Stomach (tissue), 9 donors: ENCODE data around the gene OPCML. TPM values are rescaled to one million over a fixed set of nuclear protein-coding genes. Genes with fewer than 3 reads are reported as not detected.
"Not testable (repeated sequence)": the region's sequence is repeated elsewhere in the genome, so short reads cannot be mapped to it uniquely, and the experiment has no call there.

ENCODE experiments used
- DNase-seq, 2 donors: peaks; one replicate each; pipeline versions ENCODE4 v3.0.0 to v3.0.0-alpha.2; 2013 to 2019
- H3K27ac ChIP-seq, 5 donors: fragments of 200-600 bp in 4 of 5; sonication (generic) in 4 of 5; one replicate each; pipeline ENCODE4 v1.5.1; 2013 to 2019; ENCODE audit warnings: mild to moderate bottlenecking in 1 of 5, moderate library complexity in 1 of 5
- H3K27me3 ChIP-seq, 3 donors: fragments of 200-600 bp; sonication (generic); one replicate each; pipeline ENCODE4 v1.5.1; 2017 to 2019; ENCODE audit warnings: mixed run types in 1 of 3
- H3K36me3 ChIP-seq, 4 donors: fragments of 200-600 bp; sonication (generic); 1 replicate in 3 of 4; 2 replicates in 1 of 4; pipeline ENCODE4 v1.5.1; 2016 to 2019
- H3K4me1 ChIP-seq, 4 donors: fragments of 200-600 bp; sonication (generic); one replicate each; pipeline ENCODE4 v1.5.1; 2016 to 2019
- H3K4me3 ChIP-seq, 4 donors: fragments of 200-600 bp; sonication (generic) in 3 of 4; one replicate each; pipeline ENCODE4 v1.5.1; 2016 to 2019; ENCODE audit warnings: mild to moderate bottlenecking in 1 of 4
- H3K9me3 ChIP-seq, 4 donors: fragments of 200-600 bp; sonication (generic); one replicate each; pipeline ENCODE4 v1.5.1; 2016 to 2019
- EP300 ChIP-seq: sonication (generic); formaldehyde crosslinking; IDR thresholded peaks from one replicate; pipeline ENCODE4 v1.6.1; 2017; ENCODE audit warnings: antibody characterized with exemption
- POLR2A ChIP-seq, 4 donors: fragments of 450-650 bp; IDR thresholded peaks; one replicate each; pipeline ENCODE4 v1.6.1; 2016; ENCODE audit warnings: antibody characterized with exemption in 4 of 4, control low read depth in 2 of 4, mild to moderate bottlenecking in 1 of 4, moderate library complexity in 1 of 4
- POLR2AphosphoS5 ChIP-seq, 3 donors: sonication (generic); formaldehyde crosslinking; IDR thresholded peaks; one replicate each; pipeline ENCODE4 v1.6.1; 2016; ENCODE audit warnings: antibody characterized with exemption in 3 of 3
- WGBS, 5 donors: extraction: QIAGEN DNeasy Blood & Tissue Kit in 3 of 5; methylation state at CpG; one replicate each; pipeline versions ENCODE4 v1.1.5 to v1.1.7; 2013 to 2018; 5-methylcytosine and 5-hydroxymethylcytosine counted together
- intact Hi-C: fragments of 100-400 bp; cut with DNase I; formaldehyde crosslinking; loops from one replicate; pipeline ENCODE4 v1.15.1; 2023; ENCODE audit warnings: low total_unique reads
- polyA plus RNA-seq, 3 donors: library from polyadenylated mRNA; stranded (reverse); fragments of 200-250 nt; gene quantifications; one replicate each; pipeline ENCODE4 v1.2.3, GENCODE V29; 2013
- total RNA-seq, 5 donors: library from RNA; depleted of rRNA; stranded (reverse); fragments of >200 nt; gene quantifications; one replicate each; pipeline versions ENCODE4 v1.1.0 to v1.2.3, GENCODE V29; 2014 to 2016
- TF ChIP-seq, protein P1 (sequence below), 7 experiments: fragments of 450-650 bp in 4 of 7; fragments of 200-600 bp in 3 of 7; sonication (generic) in 3 of 7; IDR thresholded peaks; one replicate each; pipeline ENCODE4 v1.5.1; 2016 to 2019; ENCODE audit warnings: antibody characterized with exemption in 7 of 7, control low read depth in 2 of 7, mild to moderate bottlenecking in 1 of 7
- donor health status: healthy with polysubstance abuse.
- donor health status: Bipolar disorder and iron deficiency.
- donor health status: healthy.

Gene OPCML
- total and polyA plus RNA-seq, 8 donors = 0.03 to 0.92 (median 0.55) TPM; not detected in 3

DNA sequence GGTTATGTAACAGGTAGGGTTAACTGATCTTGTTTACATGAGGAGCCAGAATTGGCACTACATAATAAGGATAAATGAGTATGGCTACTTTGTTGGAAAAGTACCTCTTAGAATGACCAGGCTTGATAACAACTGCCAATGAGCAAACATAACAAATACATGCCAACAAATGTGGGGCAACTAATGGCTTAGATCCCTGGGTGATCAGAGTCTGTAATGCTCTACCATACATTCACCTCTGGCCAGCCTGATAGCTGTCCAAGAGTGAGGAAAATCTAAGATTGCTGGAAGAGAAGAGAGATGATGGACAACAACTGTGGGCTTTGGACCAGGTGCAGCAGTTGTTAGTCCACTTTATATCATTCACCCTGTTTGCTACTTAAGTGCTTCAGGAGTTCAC, 1136.9 kb downstream of the OPCML start:
- intact Hi-C loops = no loop called here
- Histone ChIP-seq H3K4me3 (no peak overlapping the region), H3K4me1 (no peaks in the 10 kb centered on the region), H3K36me3 (no peaks in the 10 kb centered on the region), H3K9me3 (peaks cover 0 to 9% (median 3%) of the 10 kb centered on the region in 4 donors), H3K27me3 (no peaks in the 10 kb centered on the region), H3K27ac (no peak overlapping the region)
- no peak for DNase-seq
- no peak for TF ChIP-seq POLR2AphosphoS5 (IDR thresholded peaks at IDR 0.05)
- TF ChIP-seq, protein P1, sequence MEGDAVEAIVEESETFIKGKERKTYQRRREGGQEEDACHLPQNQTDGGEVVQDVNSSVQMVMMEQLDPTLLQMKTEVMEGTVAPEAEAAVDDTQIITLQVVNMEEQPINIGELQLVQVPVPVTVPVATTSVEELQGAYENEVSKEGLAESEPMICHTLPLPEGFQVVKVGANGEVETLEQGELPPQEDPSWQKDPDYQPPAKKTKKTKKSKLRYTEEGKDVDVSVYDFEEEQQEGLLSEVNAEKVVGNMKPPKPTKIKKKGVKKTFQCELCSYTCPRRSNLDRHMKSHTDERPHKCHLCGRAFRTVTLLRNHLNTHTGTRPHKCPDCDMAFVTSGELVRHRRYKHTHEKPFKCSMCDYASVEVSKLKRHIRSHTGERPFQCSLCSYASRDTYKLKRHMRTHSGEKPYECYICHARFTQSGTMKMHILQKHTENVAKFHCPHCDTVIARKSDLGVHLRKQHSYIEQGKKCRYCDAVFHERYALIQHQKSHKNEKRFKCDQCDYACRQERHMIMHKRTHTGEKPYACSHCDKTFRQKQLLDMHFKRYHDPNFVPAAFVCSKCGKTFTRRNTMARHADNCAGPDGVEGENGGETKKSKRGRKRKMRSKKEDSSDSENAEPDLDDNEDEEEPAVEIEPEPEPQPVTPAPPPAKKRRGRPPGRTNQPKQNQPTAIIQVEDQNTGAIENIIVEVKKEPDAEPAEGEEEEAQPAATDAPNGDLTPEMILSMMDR (IDR thresholded peaks at IDR 0.05) = no peak
- no peak for TF ChIP-seq EP300
- TF ChIP-seq POLR2A (IDR thresholded peaks at IDR 0.05) = no peak

DNA sequence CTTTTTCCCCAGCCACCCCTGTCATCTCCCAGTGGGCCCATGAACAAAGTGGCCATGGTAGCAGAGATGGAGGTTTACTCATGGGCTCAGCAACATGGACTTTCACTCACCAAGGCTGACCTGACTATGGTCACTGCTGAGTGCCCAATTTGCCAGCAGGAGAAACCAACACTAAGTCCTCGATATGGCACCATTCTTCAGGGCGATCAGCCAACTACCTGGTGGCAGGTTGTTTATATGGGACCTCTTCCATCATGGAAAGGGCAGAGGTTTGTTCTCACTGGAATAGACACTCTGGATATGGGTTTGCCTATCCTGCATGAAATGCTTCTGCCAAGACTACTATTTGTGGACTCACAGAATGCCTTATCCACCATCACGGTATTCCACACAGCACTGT, 1152.8 kb downstream of the OPCML start:
- Histone ChIP-seq H3K4me1 (no peaks in the 10 kb centered on the region), H3K4me3 (no peak overlapping the region), H3K27me3 (no peaks in the 10 kb centered on the region), H3K27ac (no peak overlapping the region), H3K9me3 (peaks cover 0 to 12% (median 10%) of the 10 kb centered on the region in 4 donors), H3K36me3 (no peaks in the 10 kb centered on the region)
- DNase-seq = no peak
- WGBS, 5 donors = 65 to 92% (median 73%) methylated on average over 3 of the region's 3 CpGs
- intact Hi-C loops = no loop called here
- TF ChIP-seq, protein P1 (IDR thresholded peaks at IDR 0.05) = no peak
- TF ChIP-seq EP300 (no peak), POLR2A (IDR thresholded peaks at IDR 0.05) (no peak), POLR2AphosphoS5 (IDR thresholded peaks at IDR 0.05) (no peak)

DNA sequence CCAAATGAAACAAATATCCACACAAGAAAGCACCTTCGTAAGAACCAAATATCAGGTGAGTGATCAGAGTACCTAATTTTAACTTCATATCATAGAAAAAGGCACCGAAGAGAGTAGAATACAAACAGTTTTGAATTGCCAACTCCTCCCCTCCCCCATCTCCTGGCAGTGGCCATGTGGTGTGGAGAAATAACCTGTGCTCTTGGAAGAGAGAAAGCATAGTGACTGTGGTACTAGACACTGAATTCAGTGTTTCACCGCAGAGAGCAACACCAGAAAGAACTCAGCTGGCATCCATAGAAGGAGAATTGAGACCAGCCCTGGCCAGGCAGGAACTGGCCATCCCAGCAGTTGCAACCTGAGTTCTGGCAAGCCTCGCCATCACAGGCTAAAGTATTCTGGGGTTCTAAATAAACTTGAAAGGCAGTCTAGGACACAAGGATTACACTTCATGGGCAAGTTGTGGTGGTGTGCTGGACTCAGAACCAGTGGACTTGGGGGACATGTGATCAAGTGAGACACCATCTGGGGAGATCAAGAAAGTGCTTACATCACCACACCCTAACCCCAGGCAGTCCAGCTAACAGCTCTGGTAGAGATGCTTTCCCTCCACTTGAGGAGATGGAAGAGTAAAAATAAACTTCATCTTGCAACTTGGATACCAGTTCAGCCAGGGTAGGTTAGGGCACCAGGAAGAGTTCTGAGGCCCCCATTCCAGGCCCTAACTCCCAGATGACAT, 1158.7 kb downstream of the OPCML start:
- H3K4me3 ChIP-seq = no peak overlapping the region
- H3K36me3 ChIP-seq = no peaks in the 10 kb centered on the region
- no peaks in the 10 kb centered on the region for H3K9me3 ChIP-seq
- no peak for TF ChIP-seq POLR2A (IDR thresholded peaks at IDR 0.05)
- intact Hi-C loops = no loop called here
- 89 to 93% (median 91%) methylated on average over 4 of the region's 4 CpGs for WGBS, 5 donors
- no peaks in the 10 kb centered on the region for H3K27me3 ChIP-seq
- DNase-seq = no peak
- H3K4me1 ChIP-seq = no peaks in the 10 kb centered on the region
- no peak overlapping the region for H3K27ac ChIP-seq

DNA sequence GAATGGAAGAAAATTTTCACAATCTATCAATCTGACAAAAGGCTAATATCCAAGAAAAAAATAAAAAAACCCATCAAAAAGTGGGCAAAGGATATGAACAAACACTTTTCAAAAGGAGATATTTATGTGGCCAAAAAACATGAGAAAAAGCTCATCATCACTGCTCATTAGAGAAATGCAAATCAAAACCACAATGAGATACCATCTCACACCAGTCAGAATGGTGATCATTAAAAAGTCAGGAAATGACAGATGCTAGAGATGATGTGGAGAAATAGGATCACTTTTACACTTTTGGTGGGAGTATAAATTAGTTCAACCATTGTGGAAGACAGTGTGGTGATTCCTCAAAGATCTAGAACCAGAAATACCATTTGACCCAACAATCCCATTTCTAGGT, 1162.2 kb downstream of the OPCML start:
- intact Hi-C loops, H3K4me3 ChIP-seq, H3K27ac ChIP-seq, H3K4me1 ChIP-seq, H3K9me3 ChIP-seq, H3K27me3 ChIP-seq, DNase-seq, H3K36me3 ChIP-seq: not testable (repeated sequence)

DNA sequence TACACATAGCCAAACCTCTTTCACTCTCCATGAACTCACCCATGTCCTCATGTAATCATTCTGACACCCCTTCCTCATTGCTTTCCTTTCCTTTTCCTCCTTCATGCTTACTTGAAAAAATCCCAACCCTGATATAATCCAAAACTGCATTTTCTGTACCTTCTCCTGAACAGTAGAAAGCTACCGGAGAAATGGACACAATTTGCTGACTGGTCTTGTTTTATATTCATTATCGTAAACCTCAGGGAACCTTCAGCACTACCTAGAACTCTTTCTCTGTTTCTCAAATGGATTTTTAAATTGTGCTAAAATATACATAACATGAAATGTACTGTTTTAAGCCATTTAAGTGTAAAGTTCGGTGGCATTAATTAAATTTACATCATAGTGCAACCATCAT, 1165.0 kb downstream of the OPCML start:
- H3K27me3 ChIP-seq = no peaks in the 10 kb centered on the region
- H3K9me3 ChIP-seq = no peaks in the 10 kb centered on the region
- intact Hi-C loops = no loop called here
- WGBS, 5 donors = 89 to 97% (median 93%) methylated on average over 3 of the region's 3 CpGs
- H3K27ac ChIP-seq = no peak overlapping the region
- no peak overlapping the region for H3K4me3 ChIP-seq
- no peaks in the 10 kb centered on the region for H3K36me3 ChIP-seq
- H3K4me1 ChIP-seq = no peaks in the 10 kb centered on the region
- DNase-seq = no peak
- TF ChIP-seq EP300 = no peak
- no peak for TF ChIP-seq POLR2A (IDR thresholded peaks at IDR 0.05)
- TF ChIP-seq, protein P1 (IDR thresholded peaks at IDR 0.05) = no peak
- TF ChIP-seq POLR2AphosphoS5 (IDR thresholded peaks at IDR 0.05) = no peak
